ENCODE results near the gene PDE8A. TPM values are rescaled to one million over a fixed set of nuclear protein-coding genes. Genes with fewer than 3 reads are reported as not detected.

Gene PDE8A
- polyA plus RNA-seq, 1 experiment: 48.4 TPM

GRCh38 chr15:84960391-84961113, 21.1 kb upstream of the PDE8A start:
- Histone ChIP-seq H3K4me3 (ENCODE audit: low read depth, low read length) (no peak overlapping the region), H3K27me3 (ENCODE audit: control insufficient read depth, insufficient read depth, low read length) (no peaks in the 10 kb centered on the region), H3K27ac (ENCODE audit: low read depth, low read length) (peak overlapping the region; percentile 33), H3K9me3 (ENCODE audit: control insufficient read depth, insufficient read depth, low read length) (peaks cover 8% of the 10 kb centered on the region; the same call in 1 of the 2 replicates)
- DNase-seq (ENCODE audit: low read depth, low spot score): no peak
- TF ChIP-seq CTCF (IDR thresholded peaks at IDR 0.05; ENCODE audit: low read depth, low read length): no peak
- POLR2A ChIA-PET: no interaction called here
- CTCF ChIA-PET: no interaction called here

DNA sequence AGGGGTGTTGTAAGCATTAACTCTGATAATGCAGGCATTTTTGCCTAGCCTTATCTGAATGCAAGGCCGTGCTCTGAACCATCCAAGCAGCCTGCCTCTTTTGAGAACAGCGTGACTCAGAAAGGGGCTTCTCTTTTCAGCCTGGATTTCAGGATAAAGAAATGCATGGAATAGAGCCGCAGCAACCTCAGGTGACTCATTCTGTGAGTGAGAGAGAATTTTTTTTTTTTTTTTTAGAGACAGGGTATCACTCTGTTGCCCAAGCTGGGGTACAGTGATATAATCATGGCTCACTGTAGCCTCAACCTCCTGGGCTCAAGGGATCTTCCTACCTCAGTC, 20.6 kb upstream of the PDE8A start:
- POLR2A ChIA-PET: no interaction called here
- CTCF ChIA-PET: no interaction called here
- peak; percentile 48 for DNase-seq (ENCODE audit: low read depth, low spot score)

DNA sequence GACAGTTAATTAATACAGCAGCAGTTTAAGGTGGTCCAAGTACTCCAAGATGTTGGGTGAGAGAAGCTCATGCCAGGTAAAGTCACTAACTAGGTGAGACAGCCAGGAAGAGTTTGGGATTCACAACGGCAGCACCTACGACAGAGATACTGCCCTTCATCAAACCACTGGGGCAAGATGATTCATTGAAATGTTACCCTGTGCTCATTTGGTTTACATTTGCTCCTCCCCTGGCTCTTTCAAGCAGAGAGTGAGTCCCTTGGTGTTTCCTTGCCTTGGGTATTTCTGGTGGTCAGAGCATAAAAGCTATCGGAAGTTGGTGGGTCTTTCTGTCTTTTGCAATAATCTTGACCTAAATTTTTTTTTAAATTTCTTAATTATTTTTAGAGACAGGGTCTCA, 19.9 kb upstream of the PDE8A start:
- DNase-seq (ENCODE audit: low read depth, low spot score): no peak
- ChIA-PET CTCF (no interaction called here), POLR2A (no interaction called here)
- H3K4me3 ChIP-seq (ENCODE audit: low read depth, low read length): no peak overlapping the region
- H3K9me3 ChIP-seq (ENCODE audit: control insufficient read depth, insufficient read depth, low read length): peaks cover 8% of the 10 kb centered on the region; the same call in 1 of the 2 replicates
- no peak for TF ChIP-seq CTCF (IDR thresholded peaks at IDR 0.05; ENCODE audit: low read depth, low read length)
- H3K27ac ChIP-seq (ENCODE audit: low read depth, low read length): peak overlapping the region; percentile 47
- no peaks in the 10 kb centered on the region for H3K27me3 ChIP-seq (ENCODE audit: control insufficient read depth, insufficient read depth, low read length)

More for the DNA sequence above, 20.6 kb upstream of the PDE8A start:
- H3K27ac ChIP-seq (ENCODE audit: low read depth, low read length): peak overlapping the region; percentile 47
- no peak overlapping the region for H3K4me3 ChIP-seq (ENCODE audit: low read depth, low read length)
- H3K27me3 ChIP-seq (ENCODE audit: control insufficient read depth, insufficient read depth, low read length): no peaks in the 10 kb centered on the region
- H3K9me3 ChIP-seq (ENCODE audit: control insufficient read depth, insufficient read depth, low read length): peaks cover 8% of the 10 kb centered on the region; the same call in 1 of the 2 replicates
- TF ChIP-seq CTCF (IDR thresholded peaks at IDR 0.05; ENCODE audit: low read depth, low read length): no peak

GRCh38 chr15:84962955-84963354, 18.7 kb upstream of the PDE8A start:
- CTCF ChIA-PET: no interaction called here
- no peak for DNase-seq (ENCODE audit: low read depth, low spot score)
- Histone ChIP-seq H3K27ac (ENCODE audit: low read depth, low read length) (no peak overlapping the region), H3K27me3 (ENCODE audit: control insufficient read depth, insufficient read depth, low read length) (no peaks in the 10 kb centered on the region), H3K4me3 (ENCODE audit: low read depth, low read length) (no peak overlapping the region), H3K9me3 (ENCODE audit: control insufficient read depth, insufficient read depth, low read length) (peaks cover 8% of the 10 kb centered on the region; the same call in 1 of the 2 replicates)
- POLR2A ChIA-PET: no interaction called here
- no peak for TF ChIP-seq CTCF (IDR thresholded peaks at IDR 0.05; ENCODE audit: low read depth, low read length)

DNA sequence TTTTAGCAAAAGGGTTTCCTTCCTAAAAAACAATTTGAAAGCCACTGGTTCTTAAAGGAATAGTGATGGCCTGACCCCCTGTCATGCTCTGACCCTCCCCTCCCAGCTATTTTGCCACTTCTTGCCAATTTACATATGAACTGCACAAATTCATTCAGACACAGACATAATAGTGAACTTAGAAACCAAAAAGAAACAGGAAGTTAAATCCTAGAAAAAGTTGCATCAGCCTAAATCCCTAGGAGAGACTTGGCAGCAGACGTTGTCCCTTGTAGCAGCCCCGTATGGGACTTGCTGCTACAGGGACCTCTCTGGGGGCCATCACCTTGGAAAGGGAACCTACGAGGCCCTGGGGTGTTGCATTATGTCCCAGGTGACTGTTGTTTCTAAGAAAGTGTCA, 14.3 kb upstream of the PDE8A start:
- POLR2A ChIA-PET: no interaction called here
- DNase-seq (ENCODE audit: low read depth, low spot score): no peak

More for the DNA sequence above, 14.3 kb upstream of the PDE8A start:
- no peak overlapping the region for H3K4me3 ChIP-seq (ENCODE audit: low read depth, low read length)
- no peaks in the 10 kb centered on the region for H3K27me3 ChIP-seq (ENCODE audit: control insufficient read depth, insufficient read depth, low read length)
- peaks cover 8% of the 10 kb centered on the region; the same call in 1 of the 2 replicates for H3K9me3 ChIP-seq (ENCODE audit: control insufficient read depth, insufficient read depth, low read length)
- CTCF ChIA-PET: no interaction called here
- no peak overlapping the region for H3K27ac ChIP-seq (ENCODE audit: low read depth, low read length)
- no peak for TF ChIP-seq CTCF (IDR thresholded peaks at IDR 0.05; ENCODE audit: low read depth, low read length)
